ENCODE data around the gene XG. TPM values are rescaled to one million over a fixed set of nuclear protein-coding genes. Genes with fewer than 3 reads are reported as not detected.
"Not testable (repeated sequence)": the region's sequence is repeated elsewhere in the genome, so short reads cannot be mapped to it uniquely, and the experiment has no call there.

XG gene
- total RNA-seq, 2 donors from 2014 or later = 0.26 TPM; not detected in 1

DNA sequence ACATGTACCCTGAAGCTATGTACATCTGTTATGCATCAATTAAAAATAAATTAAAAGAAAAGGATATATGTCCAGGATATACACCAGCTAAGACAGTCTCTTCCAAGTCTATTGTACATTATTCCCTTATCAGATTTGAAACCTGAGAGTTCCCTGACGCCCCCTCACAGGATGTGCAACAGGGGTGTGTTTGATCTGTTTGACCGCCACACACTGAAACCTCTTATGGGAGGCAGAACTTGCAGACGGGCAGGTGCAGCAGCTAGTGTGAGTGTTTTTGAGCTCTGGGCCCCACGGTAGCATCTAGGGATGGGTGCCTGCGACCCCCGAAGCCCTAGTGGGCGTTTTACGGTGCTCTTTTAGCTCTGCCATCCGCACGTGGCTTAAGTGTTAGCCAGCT, 4.7 kb downstream of the XG start:
- no peak for DNase-seq
- 52 to 85% methylated on average over 5 to 9 of the region's 10 CpGs for WGBS, 2 donors

GRCh38 chrX:2761246-2761645, 9.4 kb downstream of the XG start:
- Histone ChIP-seq H3K27ac (no peak overlapping the region), H3K9me3 (no peaks in the 10 kb centered on the region), H3K4me1 (peaks cover 4% of the 10 kb centered on the region), H3K36me3 (replicated peaks in 1 of 2; ENCODE audit: insufficient read depth in 1 of 2, low read depth in 2 of 2) (no peaks in the 10 kb centered on the region), H3K27me3 (no peaks in the 10 kb centered on the region), H3K4me3 (no peak overlapping the region)
- ATAC-seq (no peak), DNase-seq (no peak)
- TF ChIP-seq POLR2A (IDR thresholded peaks at IDR 0.05) = no peak
- TF ChIP-seq, protein P1, sequence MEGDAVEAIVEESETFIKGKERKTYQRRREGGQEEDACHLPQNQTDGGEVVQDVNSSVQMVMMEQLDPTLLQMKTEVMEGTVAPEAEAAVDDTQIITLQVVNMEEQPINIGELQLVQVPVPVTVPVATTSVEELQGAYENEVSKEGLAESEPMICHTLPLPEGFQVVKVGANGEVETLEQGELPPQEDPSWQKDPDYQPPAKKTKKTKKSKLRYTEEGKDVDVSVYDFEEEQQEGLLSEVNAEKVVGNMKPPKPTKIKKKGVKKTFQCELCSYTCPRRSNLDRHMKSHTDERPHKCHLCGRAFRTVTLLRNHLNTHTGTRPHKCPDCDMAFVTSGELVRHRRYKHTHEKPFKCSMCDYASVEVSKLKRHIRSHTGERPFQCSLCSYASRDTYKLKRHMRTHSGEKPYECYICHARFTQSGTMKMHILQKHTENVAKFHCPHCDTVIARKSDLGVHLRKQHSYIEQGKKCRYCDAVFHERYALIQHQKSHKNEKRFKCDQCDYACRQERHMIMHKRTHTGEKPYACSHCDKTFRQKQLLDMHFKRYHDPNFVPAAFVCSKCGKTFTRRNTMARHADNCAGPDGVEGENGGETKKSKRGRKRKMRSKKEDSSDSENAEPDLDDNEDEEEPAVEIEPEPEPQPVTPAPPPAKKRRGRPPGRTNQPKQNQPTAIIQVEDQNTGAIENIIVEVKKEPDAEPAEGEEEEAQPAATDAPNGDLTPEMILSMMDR (IDR thresholded peaks at IDR 0.05) = no peak
- WGBS, 2 donors = 69 to 85% methylated on average over 2 of the region's 2 CpGs
- intact Hi-C loops (cut with DNase I) = no loop called here

More for the DNA sequence above, 4.7 kb downstream of the XG start:
- Histone ChIP-seq H3K27ac (no peak overlapping the region), H3K4me1 (no peaks in the 10 kb centered on the region), H3K4me3 (no peak overlapping the region), H3K27me3 (no peaks in the 10 kb centered on the region), H3K9me3 (no peaks in the 10 kb centered on the region), H3K36me3 (replicated peaks in 1 of 2; ENCODE audit: insufficient read depth in 1 of 2, low read depth in 2 of 2) (no peaks in the 10 kb centered on the region)
- no peak for TF ChIP-seq POLR2A (IDR thresholded peaks at IDR 0.05)
- TF ChIP-seq, protein P1 (IDR thresholded peaks at IDR 0.05) = no peak
- intact Hi-C loops (cut with DNase I) = no loop called here
- no peak for ATAC-seq

DNA sequence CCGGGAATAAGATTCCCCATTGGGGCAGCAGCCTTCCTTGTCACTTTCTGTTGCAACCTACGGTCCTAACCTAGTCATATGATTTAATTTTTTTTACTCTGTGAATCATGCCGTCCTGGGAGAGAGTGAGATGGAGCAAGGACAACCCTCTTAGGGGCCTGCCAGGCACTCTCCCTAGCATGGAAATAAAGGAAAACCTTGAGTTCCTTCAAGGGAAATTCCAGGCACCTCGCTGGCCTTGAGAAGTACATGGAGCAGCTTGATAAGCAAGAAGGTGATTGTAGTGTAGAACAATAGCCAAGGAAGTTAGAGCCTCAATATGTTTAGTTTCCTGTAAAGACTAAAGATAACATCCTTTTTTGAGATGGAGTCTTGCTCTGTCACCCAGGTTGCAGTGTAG, 10.8 kb downstream of the XG start:
- 39 to 46% methylated on average over 4 of the region's 4 CpGs for WGBS, 2 donors
- intact Hi-C loops (cut with DNase I); H3K9me3 ChIP-seq; H3K27ac ChIP-seq; H3K36me3 ChIP-seq (replicated peaks in 1 of 2; ENCODE audit: insufficient read depth in 1 of 2, low read depth in 2 of 2); H3K4me1 ChIP-seq; ATAC-seq; H3K4me3 ChIP-seq; H3K27me3 ChIP-seq: not testable (repeated sequence)
- DNase-seq = peak in 2 of 4 donors; percentile 32 to 58

- H3K9me3 ChIP-seq; intact Hi-C loops (cut with DNase I): not testable (repeated sequence)
- 80 to 86% methylated on average over 16 to 19 of the region's 19 CpGs for WGBS, 2 donors
Observed at GRCh38 chrX:2764766-2765548, 13.1 kb downstream of the XG start.

GRCh38 chrX:2765549-2765830, 13.7 kb downstream of the XG start:
- no peaks in the 10 kb centered on the region for H3K36me3 ChIP-seq (replicated peaks in 1 of 2; ENCODE audit: insufficient read depth in 1 of 2, low read depth in 2 of 2)
- intact Hi-C loops (cut with DNase I) = no loop called here
- no peaks in the 10 kb centered on the region for H3K27me3 ChIP-seq
- ATAC-seq (no peak), DNase-seq (no peak)
- no peak overlapping the region for H3K4me3 ChIP-seq
- 69 to 77% methylated on average over 5 of the region's 5 CpGs for WGBS, 2 donors
- no peak overlapping the region for H3K27ac ChIP-seq
- H3K9me3 ChIP-seq = no peaks in the 10 kb centered on the region
- H3K4me1 ChIP-seq = peaks cover 4% of the 10 kb centered on the region
- TF ChIP-seq, protein P1 (IDR thresholded peaks at IDR 0.05) = no peak
- no peak for TF ChIP-seq POLR2A (IDR thresholded peaks at IDR 0.05)

More at GRCh38 chrX:2764766-2765548, 13.1 kb downstream of the XG start:
- H3K4me1 ChIP-seq; ATAC-seq; H3K27me3 ChIP-seq; DNase-seq; H3K4me3 ChIP-seq; H3K36me3 ChIP-seq (replicated peaks in 1 of 2; ENCODE audit: insufficient read depth in 1 of 2, low read depth in 2 of 2); H3K27ac ChIP-seq: not testable (repeated sequence)

DNA sequence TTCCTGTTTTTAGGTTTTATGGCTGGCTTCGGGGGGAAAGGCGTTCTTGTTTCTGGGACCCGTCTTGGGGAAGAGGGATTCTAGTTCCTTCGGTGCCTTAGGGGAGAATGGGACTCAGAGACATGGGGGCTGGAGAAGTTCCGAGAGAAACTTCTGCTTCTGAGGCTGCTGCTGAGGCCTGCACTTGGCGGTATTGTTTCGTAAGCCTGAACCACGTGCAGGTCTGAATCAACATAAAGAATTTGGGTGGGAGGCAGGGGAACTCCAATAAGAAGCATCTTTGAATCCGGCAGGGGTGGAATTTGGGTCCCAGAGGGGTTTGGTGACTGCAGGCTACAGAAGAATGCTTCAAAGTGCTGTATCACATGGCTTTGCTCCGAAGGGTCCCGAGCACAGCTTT, 15.1 kb downstream of the XG start:
- Histone ChIP-seq H3K27me3 (no peaks in the 10 kb centered on the region), H3K9me3 (no peaks in the 10 kb centered on the region), H3K36me3 (replicated peaks in 1 of 2; ENCODE audit: insufficient read depth in 1 of 2, low read depth in 2 of 2) (no peaks in the 10 kb centered on the region), H3K4me3 (no peak overlapping the region), H3K4me1 (peaks cover 4% of the 10 kb centered on the region), H3K27ac (no peak overlapping the region)
- TF ChIP-seq POLR2A (IDR thresholded peaks at IDR 0.05) = no peak
- DNase-seq (no peak), ATAC-seq (no peak)
- 82 to 86% methylated on average over 11 of the region's 11 CpGs for WGBS, 2 donors
- intact Hi-C loops (cut with DNase I) = no loop called here

Measured in body of pancreas (tissue), 4 donors.